Natural killer cell treated with Interleukin-12 subunit alpha and Interleukin-12 subunit beta and Interleukin-15 and Interleukin-18, amount 100 ng/mL, for 72 hours (primary cell): ENCODE measurements around the gene MACROD2. TPM values are rescaled to one million over a fixed set of nuclear protein-coding genes. Genes with fewer than 3 reads are reported as not detected.

Source experiments
- ATAC-seq, 2 donors: fragments of 150-1000 bp; cut with Tn5 transposase in 1 of 2; sonication (Bioruptor Pico), chemical (Tn5 transposase) in 1 of 2; 2 replicates each; pipeline ENCODE4 v1.10.0; 2021
- DNase-seq: peaks from one replicate; pipeline ENCODE4 v3.0.0; 2022; ENCODE audit warnings: low spot score
- H3K27ac Mint-ChIP-seq, 2 donors: 1 replicate in 1 of 2; 2 replicates in 1 of 2; pipeline ENCODE4 v1.8.0; 2022; ENCODE audit warnings: mixed read lengths in 2 of 2, mild to moderate bottlenecking in 1 of 2, moderate library complexity in 1 of 2
- H3K27me3 Mint-ChIP-seq, 2 donors: 1 replicate in 1 of 2; 2 replicates in 1 of 2; pipeline ENCODE4 v1.8.0; 2022; ENCODE audit warnings: mixed read lengths in 2 of 2
- H3K36me3 Mint-ChIP-seq: one replicate; pipeline ENCODE4 v1.8.0; 2022; ENCODE audit warnings: mixed read lengths
- H3K4me1 Mint-ChIP-seq, 2 donors: 1 replicate in 1 of 2; 2 replicates in 1 of 2; pipeline ENCODE4 v1.8.0; 2022; ENCODE audit warnings: low read depth in 2 of 2, mixed read lengths in 2 of 2, mild to moderate bottlenecking in 1 of 2
- H3K4me3 Mint-ChIP-seq: one replicate; pipeline ENCODE4 v1.8.0; 2022; ENCODE audit warnings: mixed read lengths
- H3K9me3 Mint-ChIP-seq: 2 replicates; pipeline ENCODE4 v1.8.0; 2022; ENCODE audit warnings: mixed read lengths
- total RNA-seq, 2 donors: library from RNA; stranded (reverse); gene quantifications; one replicate each; pipeline ENCODE4 v1.2.3, GENCODE V29; 2022

Gene MACROD2
- total RNA-seq, 2 donors from 2014 or later = not detected

DNA sequence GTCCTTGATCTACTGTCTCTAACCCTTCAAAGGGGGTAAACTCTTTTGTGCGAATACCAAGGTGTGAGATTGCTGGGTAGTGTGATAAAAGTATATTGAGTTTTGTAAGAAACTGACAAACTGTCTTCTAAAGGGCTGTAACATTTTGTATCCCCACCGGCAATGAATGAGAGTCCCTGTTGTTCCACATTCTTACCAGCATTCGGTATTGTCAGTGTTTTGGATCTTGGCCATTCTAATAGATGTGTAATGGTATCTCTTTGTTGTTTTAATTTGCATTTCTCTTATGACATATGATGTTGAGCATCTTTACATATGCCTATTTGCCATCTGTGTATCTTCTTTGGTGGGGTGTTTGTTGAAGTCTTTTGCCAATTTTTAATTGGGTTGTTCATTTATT lies 1487.2 kb downstream of the MACROD2 start:
- no peak for DNase-seq
- Mint-ChIP-seq H3K27me3 (no peaks in the 10 kb centered on the region), H3K9me3 (peaks cover 20% of the 10 kb centered on the region), H3K4me1 (no peaks in the 10 kb centered on the region), H3K27ac (no peak overlapping the region), H3K36me3 (no peaks in the 10 kb centered on the region), H3K4me3 (no peak overlapping the region)
- ATAC-seq = no peak

DNA sequence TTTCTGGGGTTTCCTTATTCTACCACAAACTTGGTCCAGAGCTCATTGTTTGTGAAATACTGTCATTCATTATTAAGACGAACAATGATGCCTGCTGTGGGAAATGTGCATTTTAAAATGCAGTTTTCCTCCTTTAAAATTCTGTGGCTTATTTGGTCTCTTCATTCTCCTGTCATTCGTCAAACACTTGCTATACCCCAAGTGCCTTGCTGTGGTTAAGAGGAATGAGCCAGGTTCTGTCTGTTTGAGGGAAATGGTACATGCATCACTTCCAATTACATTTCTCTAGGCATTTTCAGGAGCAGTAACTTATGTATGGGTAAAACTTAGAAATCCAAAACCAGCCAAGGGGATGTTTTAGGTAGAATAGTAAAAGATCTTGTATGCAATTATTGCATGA lies 1490.2 kb downstream of the MACROD2 start:
- ATAC-seq (no peak), DNase-seq (no peak)
- Mint-ChIP-seq H3K36me3 (no peaks in the 10 kb centered on the region), H3K27ac (no peak overlapping the region), H3K27me3 (no peaks in the 10 kb centered on the region), H3K9me3 (peaks cover 13% of the 10 kb centered on the region), H3K4me3 (no peak overlapping the region), H3K4me1 (no peaks in the 10 kb centered on the region)

DNA sequence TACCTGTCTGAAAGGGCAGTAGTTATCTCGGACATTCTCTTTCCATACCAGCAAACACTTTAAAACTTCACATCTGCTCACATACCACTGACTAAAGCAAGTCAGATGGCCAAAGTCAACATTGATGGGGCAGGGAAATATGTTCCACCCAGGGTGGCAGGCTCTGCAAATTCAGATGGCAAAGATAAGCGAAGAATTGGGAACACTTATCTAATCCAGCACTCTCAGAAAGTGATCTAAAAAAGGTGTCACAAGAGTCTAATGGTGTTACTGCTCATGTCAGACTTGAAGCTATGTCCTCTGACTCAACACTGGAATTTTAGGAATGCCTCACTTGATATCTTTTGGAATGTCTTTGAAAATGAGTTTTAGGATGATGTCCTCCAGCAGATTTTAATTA lies 1491.7 kb downstream of the MACROD2 start:
- no peaks in the 10 kb centered on the region for H3K27me3 Mint-ChIP-seq
- peaks cover 9% of the 10 kb centered on the region for H3K9me3 Mint-ChIP-seq
- ATAC-seq (no peak), DNase-seq (no peak)
- H3K27ac Mint-ChIP-seq = no peak overlapping the region
- H3K4me3 Mint-ChIP-seq = no peak overlapping the region
- H3K36me3 Mint-ChIP-seq = no peaks in the 10 kb centered on the region
- H3K4me1 Mint-ChIP-seq = no peaks in the 10 kb centered on the region

DNA sequence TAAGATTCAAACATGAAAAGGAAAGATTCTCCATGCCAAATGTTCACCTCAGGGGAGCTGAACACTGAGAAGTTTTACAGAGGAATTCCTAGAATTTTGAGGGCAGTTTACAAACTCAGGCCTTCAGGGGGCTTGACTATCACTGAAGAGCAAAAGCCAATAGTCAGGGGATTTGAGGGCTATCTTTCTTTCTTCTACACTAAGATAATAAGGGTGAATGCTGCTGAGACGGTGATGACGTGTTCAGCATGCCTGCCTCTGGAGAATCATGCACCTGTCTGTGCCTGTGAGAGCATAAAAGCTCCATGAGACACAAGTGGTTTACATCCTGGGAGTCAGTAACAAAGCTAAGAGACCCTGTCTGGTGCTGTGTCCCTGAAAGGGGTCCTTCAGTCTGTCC lies 1492.4 kb downstream of the MACROD2 start:
- H3K9me3 Mint-ChIP-seq = peaks cover 11% of the 10 kb centered on the region
- H3K4me3 Mint-ChIP-seq = no peak overlapping the region
- H3K27ac Mint-ChIP-seq = no peak overlapping the region
- no peak for ATAC-seq
- no peaks in the 10 kb centered on the region for H3K27me3 Mint-ChIP-seq
- DNase-seq = no peak
- no peaks in the 10 kb centered on the region for H3K36me3 Mint-ChIP-seq
- H3K4me1 Mint-ChIP-seq = no peaks in the 10 kb centered on the region

DNA sequence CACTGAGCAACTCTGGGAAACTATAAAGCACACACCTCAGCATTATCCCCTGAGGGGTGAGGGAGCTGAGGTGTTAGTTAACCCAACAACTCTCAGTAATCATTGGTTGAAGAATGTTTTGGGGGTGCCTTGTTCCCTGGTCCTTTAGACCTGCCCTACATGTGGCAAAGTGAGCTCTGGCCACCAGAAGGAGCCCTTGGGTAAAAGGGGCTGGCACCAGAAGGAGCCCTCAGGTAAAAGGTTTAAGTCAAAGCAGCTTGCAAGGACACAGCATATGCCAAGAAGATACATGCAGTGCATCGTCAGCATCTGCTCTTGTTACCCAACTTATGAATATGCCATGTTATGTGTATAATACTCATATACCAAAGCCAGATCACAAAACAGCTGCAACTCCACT lies 1496.3 kb downstream of the MACROD2 start:
- Mint-ChIP-seq H3K9me3 (peaks cover 14% of the 10 kb centered on the region), H3K27ac (no peak overlapping the region)
- ATAC-seq = no peak

DNA sequence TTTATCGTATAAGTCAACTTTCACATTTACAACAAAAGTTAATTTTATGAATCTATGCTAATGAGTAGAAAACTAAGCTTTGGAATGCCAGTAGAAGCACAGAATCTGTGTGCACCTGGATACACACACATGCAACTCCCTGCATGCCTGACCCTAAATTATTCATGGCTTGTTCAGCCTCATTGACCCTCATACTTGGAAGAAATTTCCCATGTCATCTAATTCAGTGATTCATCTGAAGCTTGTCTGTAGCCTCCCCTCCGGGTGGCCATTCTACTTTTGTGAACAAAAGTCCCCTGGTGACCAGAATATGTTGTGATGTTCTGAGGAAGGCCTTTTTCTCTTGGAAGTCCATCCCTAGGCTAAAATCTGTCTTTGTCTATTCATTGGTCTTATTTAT lies 1499.5 kb downstream of the MACROD2 start:
- H3K27ac Mint-ChIP-seq = no peak overlapping the region
- no peak for ATAC-seq
- no peaks in the 10 kb centered on the region for H3K4me1 Mint-ChIP-seq
- peaks cover 20% of the 10 kb centered on the region for H3K9me3 Mint-ChIP-seq
- no peak overlapping the region for H3K4me3 Mint-ChIP-seq
- H3K36me3 Mint-ChIP-seq = no peaks in the 10 kb centered on the region
- H3K27me3 Mint-ChIP-seq = no peaks in the 10 kb centered on the region
- DNase-seq = no peak

More for the DNA sequence above, 1496.3 kb downstream of the MACROD2 start:
- Mint-ChIP-seq H3K36me3 (no peaks in the 10 kb centered on the region), H3K4me3 (no peak overlapping the region), H3K4me1 (no peaks in the 10 kb centered on the region), H3K27me3 (no peaks in the 10 kb centered on the region)
- no peak for DNase-seq

DNA sequence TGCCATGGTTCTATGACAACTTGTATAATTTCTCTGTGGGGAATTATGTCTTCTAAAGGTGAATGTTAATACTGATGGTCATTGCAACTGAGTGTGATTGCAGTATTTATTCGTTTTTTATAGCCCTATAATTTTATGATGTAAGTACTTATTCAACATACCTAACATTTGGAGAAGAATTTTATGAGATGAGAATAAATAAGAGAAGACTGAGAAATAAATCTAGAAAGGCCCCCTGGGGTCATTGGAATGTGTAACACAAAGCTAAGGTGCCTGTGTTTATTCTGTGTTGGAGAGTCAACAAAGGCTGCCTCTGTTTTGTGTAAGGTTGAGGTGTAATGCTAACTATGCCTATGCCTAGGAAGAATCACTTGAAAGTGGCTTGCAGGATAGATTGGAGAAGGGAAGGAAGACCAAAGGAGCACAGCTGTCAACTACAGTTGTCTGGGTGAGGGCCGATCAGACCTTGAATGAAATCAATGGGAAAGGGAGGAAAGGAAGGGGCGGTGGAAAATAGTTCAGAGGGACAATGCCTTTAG lies 1501.3 kb downstream of the MACROD2 start:
- Mint-ChIP-seq H3K4me3 (no peak overlapping the region), H3K4me1 (no peaks in the 10 kb centered on the region), H3K27ac (no peak overlapping the region), H3K27me3 (no peaks in the 10 kb centered on the region), H3K36me3 (no peaks in the 10 kb centered on the region), H3K9me3 (peaks cover 20% of the 10 kb centered on the region)
- no peak for ATAC-seq
- no peak for DNase-seq

DNA sequence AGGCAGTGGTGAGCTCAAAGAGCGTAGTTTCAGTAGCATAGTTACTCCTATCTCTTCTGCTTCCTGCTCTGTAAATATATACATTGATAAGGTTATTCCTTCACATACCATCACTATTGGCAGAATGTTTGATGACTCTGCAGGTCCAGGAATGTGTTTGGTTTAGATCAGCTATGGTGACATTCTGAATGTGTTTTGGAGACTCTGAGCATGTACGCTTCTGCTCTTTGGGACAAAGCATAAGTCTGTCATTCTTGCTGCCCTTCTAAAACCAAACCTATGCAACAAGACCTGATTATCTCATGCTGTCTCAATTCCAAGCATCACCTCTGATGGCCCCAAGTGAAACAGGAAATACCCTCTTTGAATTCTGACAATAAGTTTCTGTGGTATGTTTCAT lies 1503.6 kb downstream of the MACROD2 start:
- Mint-ChIP-seq H3K27me3 (no peaks in the 10 kb centered on the region), H3K27ac (no peak overlapping the region), H3K9me3 (peaks cover 21% of the 10 kb centered on the region), H3K4me3 (no peak overlapping the region), H3K36me3 (no peaks in the 10 kb centered on the region), H3K4me1 (no peaks in the 10 kb centered on the region)
- no peak for DNase-seq
- ATAC-seq = no peak

DNA sequence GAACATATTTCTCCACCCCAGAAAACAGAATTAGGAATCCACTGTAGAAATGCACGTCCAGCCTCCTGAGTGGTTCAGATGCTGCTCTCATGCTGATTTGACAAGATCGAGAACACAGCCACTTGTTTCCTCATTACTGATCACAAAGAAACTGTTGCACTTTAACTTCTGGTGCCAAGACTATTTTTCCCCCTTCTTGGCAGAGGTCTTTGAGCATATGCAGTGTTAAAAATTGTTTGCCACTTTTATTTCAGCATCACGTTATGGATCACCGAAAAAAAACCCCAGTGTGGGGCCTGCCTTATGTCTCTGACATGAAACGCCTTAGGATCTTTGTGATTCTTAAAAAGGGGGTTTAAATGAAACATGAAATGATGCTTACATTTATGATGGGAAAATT lies 1511.0 kb downstream of the MACROD2 start:
- Mint-ChIP-seq H3K4me3 (no peak overlapping the region), H3K4me1 (no peaks in the 10 kb centered on the region), H3K9me3 (peaks cover 8% of the 10 kb centered on the region), H3K27ac (no peak overlapping the region), H3K27me3 (no peaks in the 10 kb centered on the region), H3K36me3 (no peaks in the 10 kb centered on the region)
- no peak for ATAC-seq
- no peak for DNase-seq

DNA sequence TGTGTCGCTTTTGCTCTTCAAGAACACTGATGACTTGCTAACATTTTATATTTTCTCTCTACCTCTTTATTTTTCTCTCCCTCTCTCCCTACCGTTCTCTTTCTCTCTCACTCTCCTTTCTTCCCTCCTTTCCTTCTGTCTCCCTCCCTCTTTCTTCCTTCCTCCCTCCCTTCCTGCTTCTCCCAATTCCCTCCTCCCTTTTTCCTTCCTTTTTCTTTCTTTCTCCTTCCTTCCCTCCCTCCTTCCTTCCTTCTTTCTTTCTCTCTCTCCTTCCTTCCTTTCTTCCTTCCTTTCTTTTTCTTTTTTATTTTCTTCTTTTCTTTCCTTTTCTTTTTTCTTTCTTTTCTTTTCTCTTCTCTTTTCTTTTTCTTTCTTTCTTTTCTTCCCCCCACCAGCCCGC lies 1511.8 kb downstream of the MACROD2 start:
- H3K9me3 Mint-ChIP-seq = peaks cover 6% of the 10 kb centered on the region
- no peak for ATAC-seq
- no peak for DNase-seq
- no peak overlapping the region for H3K27ac Mint-ChIP-seq
- no peaks in the 10 kb centered on the region for H3K4me1 Mint-ChIP-seq
- H3K4me3 Mint-ChIP-seq = no peak overlapping the region
- H3K36me3 Mint-ChIP-seq = no peaks in the 10 kb centered on the region
- no peaks in the 10 kb centered on the region for H3K27me3 Mint-ChIP-seq

DNA sequence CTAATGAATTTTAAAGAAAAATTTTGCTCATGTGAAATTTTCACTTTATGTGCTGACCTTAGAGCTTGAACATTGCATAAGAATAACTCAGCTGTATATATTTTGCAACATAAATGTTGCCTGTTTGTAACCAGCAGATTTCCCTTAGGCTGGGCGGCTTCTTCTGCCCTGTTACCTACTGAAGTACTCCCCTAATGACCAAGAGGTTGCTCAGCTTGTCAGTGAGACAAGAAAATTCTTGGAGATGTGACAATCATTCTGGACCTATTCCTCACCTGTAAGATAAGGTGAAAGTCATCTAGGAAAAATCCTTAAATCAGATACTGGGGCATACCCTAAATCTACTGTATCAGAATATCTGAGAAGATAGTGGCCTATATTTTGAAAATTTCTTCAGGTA lies 1516.2 kb downstream of the MACROD2 start:
- ATAC-seq (no peak), DNase-seq (no peak)
- Mint-ChIP-seq H3K4me3 (no peak overlapping the region), H3K9me3 (no peaks in the 10 kb centered on the region), H3K27ac (no peak overlapping the region), H3K27me3 (no peaks in the 10 kb centered on the region), H3K4me1 (no peaks in the 10 kb centered on the region), H3K36me3 (no peaks in the 10 kb centered on the region)

DNA sequence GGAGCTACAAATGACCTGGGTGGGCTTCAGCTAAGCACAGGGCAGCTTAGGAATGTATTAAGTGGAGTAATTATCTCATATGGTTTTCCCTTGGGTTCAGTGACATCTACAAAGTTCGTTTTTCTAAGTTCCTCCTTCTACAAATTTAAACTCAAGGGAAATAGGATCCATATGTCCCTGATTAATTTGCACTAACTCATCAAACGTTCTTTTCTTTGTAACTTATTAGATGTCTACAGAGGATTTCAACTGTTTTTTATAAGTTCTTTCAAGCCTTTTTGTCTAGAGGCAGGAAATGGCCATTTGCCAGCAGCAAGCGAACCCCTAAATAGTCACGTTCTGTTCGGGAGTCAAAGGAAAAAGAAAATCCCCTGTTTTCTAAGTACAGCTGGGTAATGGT lies 1517.6 kb downstream of the MACROD2 start:
- Mint-ChIP-seq H3K4me3 (no peak overlapping the region), H3K4me1 (no peaks in the 10 kb centered on the region), H3K36me3 (no peaks in the 10 kb centered on the region), H3K9me3 (no peaks in the 10 kb centered on the region), H3K27me3 (no peaks in the 10 kb centered on the region), H3K27ac (no peak overlapping the region)
- ATAC-seq = no peak
- no peak for DNase-seq

DNA sequence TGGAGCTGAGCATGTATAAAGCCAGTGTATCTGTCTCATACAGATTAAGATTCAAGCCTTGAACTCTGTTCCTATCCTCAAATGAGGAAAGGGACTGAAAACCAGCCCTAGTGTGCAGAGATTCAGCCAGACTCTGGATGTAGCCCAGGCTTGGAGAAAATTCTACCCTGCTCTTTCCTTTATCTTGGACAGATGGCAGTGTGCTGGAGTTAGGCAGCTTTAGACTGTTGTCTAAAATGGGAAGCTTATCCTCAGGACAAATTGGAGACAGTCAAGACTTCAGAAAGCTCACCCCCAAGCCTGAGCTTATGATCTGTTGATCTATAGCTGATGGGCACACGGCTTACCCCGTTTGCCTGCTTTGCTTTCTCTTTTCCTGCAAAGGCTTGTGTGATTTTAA lies 1520.4 kb downstream of the MACROD2 start:
- no peaks in the 10 kb centered on the region for H3K9me3 Mint-ChIP-seq
- no peak overlapping the region for H3K27ac Mint-ChIP-seq
- H3K36me3 Mint-ChIP-seq = no peaks in the 10 kb centered on the region
- H3K27me3 Mint-ChIP-seq = no peaks in the 10 kb centered on the region
- no peaks in the 10 kb centered on the region for H3K4me1 Mint-ChIP-seq
- DNase-seq (no peak), ATAC-seq (no peak)
- no peak overlapping the region for H3K4me3 Mint-ChIP-seq

DNA sequence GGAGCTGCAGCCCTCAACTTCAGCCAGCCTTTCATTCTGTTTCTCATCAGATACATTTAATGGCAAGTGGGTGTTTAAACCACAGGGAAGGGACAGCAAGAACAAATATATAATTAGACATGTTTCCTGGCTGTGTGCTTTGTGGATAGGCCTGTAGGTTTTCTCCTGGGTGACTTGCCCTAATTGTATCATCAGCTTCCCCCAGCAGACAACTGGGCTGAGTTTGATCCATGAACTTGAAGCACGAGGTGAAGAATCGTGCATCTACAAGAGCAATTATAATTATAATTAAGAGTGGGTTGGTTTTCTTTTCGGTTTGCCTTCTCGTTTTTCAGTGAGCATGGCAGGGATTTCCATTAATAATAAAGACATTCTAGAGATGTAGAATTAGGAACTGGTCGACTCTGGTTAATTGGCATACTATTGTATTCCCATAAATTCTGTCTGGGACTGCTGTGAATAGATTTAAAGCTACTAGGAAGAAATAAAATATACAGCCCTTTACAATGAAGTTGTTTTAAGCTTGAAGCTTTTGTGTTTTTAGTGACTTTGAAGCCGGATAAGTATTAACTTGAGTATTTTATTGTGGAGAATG lies 1525.7 kb downstream of the MACROD2 start:
- DNase-seq (no peak), ATAC-seq (no peak)
- no peaks in the 10 kb centered on the region for H3K36me3 Mint-ChIP-seq
- H3K4me1 Mint-ChIP-seq = no peaks in the 10 kb centered on the region
- no peak overlapping the region for H3K4me3 Mint-ChIP-seq
- peaks cover 11% of the 10 kb centered on the region for H3K9me3 Mint-ChIP-seq
- no peak overlapping the region for H3K27ac Mint-ChIP-seq
- no peaks in the 10 kb centered on the region for H3K27me3 Mint-ChIP-seq

DNA sequence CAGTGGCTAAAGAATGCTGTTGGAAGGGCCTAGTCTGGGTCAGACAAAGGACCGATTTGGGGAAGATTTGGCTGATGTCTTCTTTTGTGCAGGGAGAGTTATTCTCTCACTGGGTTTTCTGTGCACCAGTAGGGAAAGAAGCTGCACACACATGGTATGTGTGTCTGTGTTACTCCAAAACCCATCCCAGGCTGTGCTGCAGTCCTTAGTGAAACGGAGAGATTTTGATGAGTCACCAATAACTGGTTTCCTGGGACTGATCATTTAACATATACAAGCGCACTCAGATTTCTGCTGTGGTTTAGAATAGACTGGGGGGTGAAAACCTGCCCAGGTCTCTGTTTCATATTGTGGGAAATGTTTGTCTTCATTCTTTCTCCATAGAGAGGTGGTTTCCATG lies 1528.1 kb downstream of the MACROD2 start:
- peaks cover 19% of the 10 kb centered on the region for H3K9me3 Mint-ChIP-seq
- DNase-seq = no peak
- no peaks in the 10 kb centered on the region for H3K4me1 Mint-ChIP-seq
- H3K27ac Mint-ChIP-seq = no peak overlapping the region
- no peaks in the 10 kb centered on the region for H3K27me3 Mint-ChIP-seq
- no peak overlapping the region for H3K4me3 Mint-ChIP-seq
- no peak for ATAC-seq
- no peaks in the 10 kb centered on the region for H3K36me3 Mint-ChIP-seq
